Amygdala (tissue), 56 donors: ENCODE measurements around the gene TMEM267.
"Not testable (repeated sequence)": the region's sequence is repeated elsewhere in the genome, so short reads cannot be mapped to it uniquely, and the experiment has no call there.

Source experiments
- DNase-seq, 56 donors: peaks; one replicate each; lab custom pipeline; 2025; lab: John Stamatoyannopoulos, UW

TMEM267 gene

GRCh38 chr5:43412156-43412555 is 71.5 kb downstream of the TMEM267 start, which contains the start of gene CCL28:
Gene CCL28 (minus strand): TSS chr5:43412391. CDS start chr5:43412316, 75 bp downstream.
- no peak for DNase-seq

- DNase-seq, result no peak
Observed at GRCh38 chr5:43411495-43411894, 72.2 kb downstream of the TMEM267 start.

- DNase-seq, result no peak
Observed at GRCh38 chr5:43410414-43410813, 73.3 kb downstream of the TMEM267 start.

GRCh38 chr5:43409809-43410271 is 73.8 kb downstream of the TMEM267 start:
- DNase-seq, result no peak

- not testable (repeated sequence) for DNase-seq
Observed at GRCh38 chr5:43402524-43403066, 81.1 kb downstream of the TMEM267 start.

- DNase-seq, result no peak
Observed at GRCh38 chr5:43401827-43402226, 81.8 kb downstream of the TMEM267 start.

- DNase-seq, result no peak
Observed at GRCh38 chr5:43400082-43400481, 83.6 kb downstream of the TMEM267 start.

- DNase-seq, result peak in 15 of 56 donors; percentile 2 to 33 (median 7)
Observed at GRCh38 chr5:43396762-43397304, 86.8 kb downstream of the TMEM267 start.
